Measurements from ENCODE around the gene MCEE. TPM values are rescaled to one million over a fixed set of nuclear protein-coding genes. Genes with fewer than 3 reads are reported as not detected.
"Not testable (repeated sequence)": the region's sequence is repeated elsewhere in the genome, so short reads cannot be mapped to it uniquely, and the experiment has no call there.

The MCEE gene
- total RNA-seq (10 to 100 TPM; 15.6 to 18.5 TPM), polyA plus RNA-seq (ENCODE audit: insufficient read length in 6 of 6) (10 to 100 TPM; 21.8 to 33.2 (median 25.6) TPM)
- long read RNA-seq, donor 1, transcript MCEE-201 (3 exons, 835 nt), result major isoform, 9 of 209 reads
- long read RNA-seq, donor 1, partial matches to known transcripts, result 192 of 209 reads
- long read RNA-seq, donor 1, other reads (novel, unspliced or antisense), result 6 of 209 reads
- long read RNA-seq, donor 2, transcript MCEE-201 (3 exons, 835 nt), result major isoform, 5 of 17 reads
- long read RNA-seq, donor 2, partial matches to known transcripts, result 0 of 17 reads
- long read RNA-seq, donor 2, other reads (novel, unspliced or antisense), result 11 of 17 reads
- long read RNA-seq, donor 3, partial matches to known transcripts, result 87 of 106 reads
- long read RNA-seq, donor 3, other reads (novel, unspliced or antisense), result 16 of 106 reads
- long read RNA-seq, donor 4, transcript MCEE-201 (3 exons, 835 nt), result major isoform, 7 of 10 reads
- long read RNA-seq, donor 4, partial matches to known transcripts, result 1 of 10 reads
- long read RNA-seq, donor 4, other reads (novel, unspliced or antisense), result 2 of 10 reads
- long read RNA-seq, donor 5, transcript MCEE-201 (3 exons, 835 nt), result major isoform, 6 of 118 reads
- long read RNA-seq, donor 5, partial matches to known transcripts, result 100 of 118 reads
- long read RNA-seq, donor 5, other reads (novel, unspliced or antisense), result 9 of 118 reads
- long read RNA-seq, donor 6, transcript MCEE-201 (3 exons, 835 nt), result major isoform, 8 of 135 reads
- long read RNA-seq, donor 6, partial matches to known transcripts, result 121 of 135 reads
- long read RNA-seq, donor 6, other reads (novel, unspliced or antisense), result 5 of 135 reads
- long read RNA-seq, donor 7, partial matches to known transcripts, result 0 of 2 reads
- long read RNA-seq, donor 7, other reads (novel, unspliced or antisense), result 0 of 2 reads
- long read RNA-seq, donor 8, partial matches to known transcripts, result 103 of 119 reads
- long read RNA-seq, donor 8, other reads (novel, unspliced or antisense), result 12 of 119 reads
- long read RNA-seq, donor 9, result 0 reads
- long read RNA-seq, donor 10, result 0 reads
- long read RNA-seq, donor 11, transcript MCEE-201 (3 exons, 835 nt), result major isoform, 5 of 5 reads
- long read RNA-seq, donor 11, partial matches to known transcripts, result 0 of 5 reads
- long read RNA-seq, donor 11, other reads (novel, unspliced or antisense), result 0 of 5 reads
- long read RNA-seq, donor 12, partial matches to known transcripts, result 122 of 148 reads
- long read RNA-seq, donor 12, other reads (novel, unspliced or antisense), result 24 of 148 reads

DNA sequence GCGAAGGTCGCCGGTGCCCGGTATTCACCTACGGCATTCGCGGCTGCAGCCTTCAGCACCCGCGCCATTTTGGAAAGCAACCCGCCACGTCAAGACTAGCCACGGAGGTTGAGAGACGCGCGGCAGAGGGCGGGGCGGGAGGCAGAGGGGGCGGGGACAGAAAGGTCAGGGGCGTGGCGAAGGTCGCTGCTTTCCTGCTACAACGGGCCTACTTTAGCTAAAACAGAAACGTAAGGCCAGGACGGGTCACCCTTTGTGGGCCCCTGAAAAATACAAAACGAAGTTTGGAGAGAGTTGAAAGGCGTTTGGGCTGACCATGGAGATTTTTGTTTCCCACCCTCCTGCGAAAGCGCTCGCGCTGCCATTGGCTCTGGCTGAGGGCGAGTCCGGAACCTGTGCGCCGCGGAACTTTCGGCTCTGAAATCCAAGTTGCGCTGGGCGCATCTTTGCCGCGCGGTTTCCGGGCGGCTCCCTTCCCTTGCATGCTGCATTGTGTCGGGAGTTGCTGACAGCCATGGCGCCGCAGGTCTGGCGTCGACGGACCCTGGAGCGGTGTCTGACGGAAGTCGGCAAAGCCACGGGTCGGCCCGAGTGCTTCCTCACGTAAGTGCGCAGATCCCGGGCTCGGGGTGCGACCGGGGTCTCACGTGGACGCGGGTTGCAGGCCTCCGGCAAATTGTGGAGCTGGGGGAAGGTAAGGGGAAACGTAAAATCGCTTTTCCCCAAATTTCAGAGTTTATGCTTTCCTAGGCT, at the start of gene MCEE, which contains the start of gene MPHOSPH10:
TSS of gene MCEE (minus strand) at position 78 of the 753 bp plus-strand sequence. CDS start at position 68, 10 bp downstream.
TSS of gene MPHOSPH10 (plus strand) at position 483 of the 753 bp plus-strand sequence. CDS start at position 515, 32 bp downstream.
- H3K4me3 ChIP-seq, result peak within 1 kb of the TSS; percentile 63 to 81
- peaks cover 0 to 17% of the 10 kb centered on the region in 2 donors for H3K36me3 ChIP-seq
- DNase-seq (peak; percentile 91 to 98 (median 93)), ATAC-seq (peak; percentile 96)
- no peaks in the 10 kb centered on the region for H3K9me3 ChIP-seq
- peak within 1 kb of the TSS; percentile 89 to 94 for H3K27ac ChIP-seq
- peaks cover 8 to 49% of the 10 kb centered on the region in 2 donors for H3K4me1 ChIP-seq
- TF ChIP-seq, protein P1, sequence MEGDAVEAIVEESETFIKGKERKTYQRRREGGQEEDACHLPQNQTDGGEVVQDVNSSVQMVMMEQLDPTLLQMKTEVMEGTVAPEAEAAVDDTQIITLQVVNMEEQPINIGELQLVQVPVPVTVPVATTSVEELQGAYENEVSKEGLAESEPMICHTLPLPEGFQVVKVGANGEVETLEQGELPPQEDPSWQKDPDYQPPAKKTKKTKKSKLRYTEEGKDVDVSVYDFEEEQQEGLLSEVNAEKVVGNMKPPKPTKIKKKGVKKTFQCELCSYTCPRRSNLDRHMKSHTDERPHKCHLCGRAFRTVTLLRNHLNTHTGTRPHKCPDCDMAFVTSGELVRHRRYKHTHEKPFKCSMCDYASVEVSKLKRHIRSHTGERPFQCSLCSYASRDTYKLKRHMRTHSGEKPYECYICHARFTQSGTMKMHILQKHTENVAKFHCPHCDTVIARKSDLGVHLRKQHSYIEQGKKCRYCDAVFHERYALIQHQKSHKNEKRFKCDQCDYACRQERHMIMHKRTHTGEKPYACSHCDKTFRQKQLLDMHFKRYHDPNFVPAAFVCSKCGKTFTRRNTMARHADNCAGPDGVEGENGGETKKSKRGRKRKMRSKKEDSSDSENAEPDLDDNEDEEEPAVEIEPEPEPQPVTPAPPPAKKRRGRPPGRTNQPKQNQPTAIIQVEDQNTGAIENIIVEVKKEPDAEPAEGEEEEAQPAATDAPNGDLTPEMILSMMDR (IDR thresholded peaks at IDR 0.05), result no peak
- H3K27me3 ChIP-seq, result no peaks in the 10 kb centered on the region
- intact Hi-C loops (cut with DNase I), result no loop called here

DNA sequence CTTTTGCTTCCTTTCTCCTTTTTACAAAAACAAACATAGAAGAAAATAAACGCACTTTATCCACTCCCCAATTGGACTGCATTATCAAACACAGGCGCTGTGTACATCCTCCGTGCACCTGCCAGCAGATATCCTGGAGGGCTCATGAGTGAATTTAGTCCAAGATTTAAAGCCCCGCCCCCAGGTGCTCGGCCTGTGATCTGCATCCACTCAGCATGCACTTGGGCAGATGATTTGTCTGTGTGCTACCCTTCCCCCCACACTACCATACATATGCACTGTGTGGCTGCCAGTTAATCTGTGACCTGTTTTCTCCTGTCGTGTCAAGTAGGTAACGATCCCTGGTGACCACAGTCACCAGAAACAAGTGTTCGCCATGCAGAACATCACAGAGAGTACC, 48.8 kb upstream of the MCEE start:
- H3K4me1 ChIP-seq; H3K4me3 ChIP-seq; H3K36me3 ChIP-seq; H3K27me3 ChIP-seq; H3K27ac ChIP-seq; intact Hi-C loops (cut with DNase I); H3K9me3 ChIP-seq; DNase-seq; ATAC-seq: not testable (repeated sequence)

DNA sequence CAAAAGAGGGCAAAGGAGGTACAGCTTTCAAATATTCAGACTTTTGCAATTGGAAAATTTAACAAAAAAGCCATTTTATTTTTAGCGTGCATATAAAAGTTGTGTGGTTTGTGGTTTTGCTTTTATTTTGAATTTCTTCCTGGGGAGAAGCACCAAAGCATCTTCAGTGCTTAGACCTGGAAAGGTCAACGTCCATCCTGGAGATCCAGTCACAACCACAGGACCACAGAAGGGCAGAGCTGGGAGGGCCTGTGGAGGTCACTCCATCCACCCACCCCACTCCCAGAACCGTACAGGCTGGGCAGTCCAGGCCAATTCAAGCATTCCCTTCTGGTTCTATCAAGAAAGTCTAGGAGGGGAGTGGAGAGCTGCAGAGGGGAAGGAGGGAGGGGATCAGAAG, 44.2 kb upstream of the MCEE start:
- no peaks in the 10 kb centered on the region for H3K36me3 ChIP-seq
- TF ChIP-seq, protein P1 (IDR thresholded peaks at IDR 0.05), result no peak
- intact Hi-C loops (cut with DNase I), result no loop called here
- no peaks in the 10 kb centered on the region for H3K9me3 ChIP-seq
- DNase-seq (no peak), ATAC-seq (no peak)
- H3K4me1 ChIP-seq, result no peaks in the 10 kb centered on the region
- no peaks in the 10 kb centered on the region for H3K27me3 ChIP-seq
- no peak overlapping the region for H3K4me3 ChIP-seq
- H3K27ac ChIP-seq, result no peak overlapping the region

DNA sequence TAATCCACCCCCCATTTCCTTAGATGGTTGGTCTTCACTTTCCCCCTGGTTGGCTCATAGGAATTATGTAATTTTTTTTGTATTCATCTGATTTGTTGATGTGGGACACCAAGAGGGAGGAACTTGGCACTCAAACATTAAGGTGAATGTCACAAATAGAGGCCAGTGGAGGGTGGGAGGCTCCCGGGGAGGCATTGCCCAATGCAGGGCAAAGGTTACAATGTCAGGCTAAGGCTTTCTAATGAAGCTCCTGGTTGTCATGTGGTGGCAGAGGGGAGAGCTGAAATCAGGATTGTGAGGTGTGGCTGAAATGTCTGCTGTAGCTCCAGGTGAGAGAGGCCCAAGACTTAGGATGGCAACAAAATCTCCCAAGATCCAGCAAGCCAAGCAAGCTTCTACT, 43.1 kb upstream of the MCEE start:
- Histone ChIP-seq H3K27ac (no peak overlapping the region), H3K4me1 (no peaks in the 10 kb centered on the region), H3K9me3 (no peaks in the 10 kb centered on the region), H3K4me3 (no peak overlapping the region), H3K36me3 (no peaks in the 10 kb centered on the region), H3K27me3 (no peaks in the 10 kb centered on the region)
- no peak for ATAC-seq
- intact Hi-C loops (cut with DNase I), result no loop called here
- TF ChIP-seq, protein P1 (IDR thresholded peaks at IDR 0.05), result no peak
- DNase-seq, result no peak

DNA sequence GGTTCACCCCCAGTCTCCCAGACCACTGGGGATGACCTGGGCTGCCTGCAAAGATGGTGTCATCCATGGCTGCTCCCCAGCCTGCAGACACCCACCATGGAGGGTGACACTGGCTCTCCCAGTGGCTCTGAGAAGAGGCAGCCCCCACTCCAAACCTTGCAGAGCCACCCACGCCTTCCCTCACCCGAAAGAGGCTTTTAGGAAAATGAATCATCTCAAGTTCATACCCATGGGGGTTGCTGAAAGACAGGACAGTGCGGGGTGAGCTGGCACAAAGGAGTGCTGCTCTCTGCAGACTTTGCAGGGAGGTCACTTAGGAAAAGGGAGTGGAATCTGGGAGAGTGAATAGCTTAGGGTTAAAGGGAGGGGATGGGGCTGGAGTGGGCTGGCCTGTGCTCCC, 36.8 kb upstream of the MCEE start:
- no peaks in the 10 kb centered on the region for H3K27me3 ChIP-seq
- H3K4me3 ChIP-seq, result no peak overlapping the region
- TF ChIP-seq, protein P1 (IDR thresholded peaks at IDR 0.05), result no peak
- H3K27ac ChIP-seq, result no peak overlapping the region
- H3K4me1 ChIP-seq, result no peaks in the 10 kb centered on the region
- no peak for ATAC-seq
- no peaks in the 10 kb centered on the region for H3K9me3 ChIP-seq
- H3K36me3 ChIP-seq, result no peaks in the 10 kb centered on the region
- DNase-seq, result no peak
- intact Hi-C loops (cut with DNase I), result no loop called here

All from left lung (tissue), 14 donors.